Right lobe of liver (tissue), 6 donors: ENCODE measurements around the gene MMP24OS. TPM values are rescaled to one million over a fixed set of nuclear protein-coding genes. Genes with fewer than 3 reads are reported as not detected.

Experiments used
- ATAC-seq, 4 donors: fragments of 200-7000 bp; cut with Tn5 transposase; one replicate each; pipeline ENCODE4 v1.9.1; 2020; ENCODE audit warnings: mild to moderate bottlenecking in 4 of 4, moderate library complexity in 4 of 4
- DNase-seq, 3 donors: peaks; one replicate each; pipeline ENCODE4 v3.0.0-alpha.2; 2020
- H3K27ac ChIP-seq, 3 donors: fragments of 200-600 bp; one replicate each; pipeline ENCODE4 v1.8.0; 2022
- H3K27me3 ChIP-seq, 2 donors: fragments of 200-600 bp; one replicate each; pipeline ENCODE4 v1.8.0; 2022
- H3K36me3 ChIP-seq, 4 donors: fragments of 200-600 bp; sonication (generic) in 1 of 4; one replicate each; pipeline versions ENCODE4 v1.5.1 to v1.8.0; 2017 to 2022; ENCODE audit warnings: control low read depth in 1 of 4
- H3K4me1 ChIP-seq, 4 donors: fragments of 200-600 bp; sonication (generic) in 1 of 4; one replicate each; pipeline versions ENCODE4 v1.5.1 to v1.8.0; 2017 to 2022; ENCODE audit warnings: control low read depth in 1 of 4
- H3K4me3 ChIP-seq, 3 donors: fragments of 200-600 bp; one replicate each; pipeline ENCODE4 v1.8.0; 2022
- H3K9me3 ChIP-seq, 4 donors: fragments of 200-600 bp; sonication (generic) in 1 of 4; one replicate each; pipeline versions ENCODE4 v1.5.1 to v1.8.0; 2017 to 2022; ENCODE audit warnings: control low read depth in 1 of 4
- POLR2A ChIP-seq: fragments of 450-650 bp; IDR thresholded peaks from one replicate; pipeline ENCODE4 v1.6.1; 2017; ENCODE audit warnings: antibody characterized with exemption, mild to moderate bottlenecking
- WGBS: methylation state at CpG from one replicate; pipeline ENCODE4 v1.1.6; 2018; ENCODE audit warnings: low coverage, low lambda C conversion rate; ENCODE audit not compliant: insufficient coverage; ENCODE audit errors: missing lambda C conversion rate; 5-methylcytosine and 5-hydroxymethylcytosine counted together
- intact Hi-C, 2 donors: fragments of 100-400 bp; cut with DNase I; formaldehyde crosslinking; loops; one replicate each; pipeline versions ENCODE4 v1.11.2 to v1.14.1; 2022
- total RNA-seq, 6 experiments: library from RNA; depleted of rRNA in 2 of 6; stranded (reverse); fragments of >200 nt in 2 of 6; fragmentation: NEBNext Ultra II Directional in 3 of 6; extraction: Animal tissue kit (Norgen Biotek cat#: 25700) in 3 of 6; gene quantifications; one replicate each; pipeline versions ENCODE4 v1.1.0 to v1.2.4, GENCODE V29; 2016 to 2023
- TF ChIP-seq, protein P1 (sequence below), 4 donors: fragments of 200-600 bp in 3 of 4; fragments of 450-650 bp in 1 of 4; IDR thresholded peaks; one replicate each; pipeline versions ENCODE4 v1.5.1 to v1.8.0; 2016 to 2022; ENCODE audit warnings: antibody characterized with exemption in 4 of 4, mild to moderate bottlenecking in 2 of 4
- donor health status: DM: no; HTN: yes; CAD: no.
- donor health status: DM: no; HTN: no; CAD: no.
- donor health status: DM: no; HTN: no; CAD: no.
- donor health status: DM: no; HTN: yes; CAD: no.
- donor health status: DM: no; HTN: yes; CAD: no.

MMP24OS gene
- total RNA-seq, 6 experiments from 2014 or later = 13.3 to 40.7 (median 23.5) TPM

DNA sequence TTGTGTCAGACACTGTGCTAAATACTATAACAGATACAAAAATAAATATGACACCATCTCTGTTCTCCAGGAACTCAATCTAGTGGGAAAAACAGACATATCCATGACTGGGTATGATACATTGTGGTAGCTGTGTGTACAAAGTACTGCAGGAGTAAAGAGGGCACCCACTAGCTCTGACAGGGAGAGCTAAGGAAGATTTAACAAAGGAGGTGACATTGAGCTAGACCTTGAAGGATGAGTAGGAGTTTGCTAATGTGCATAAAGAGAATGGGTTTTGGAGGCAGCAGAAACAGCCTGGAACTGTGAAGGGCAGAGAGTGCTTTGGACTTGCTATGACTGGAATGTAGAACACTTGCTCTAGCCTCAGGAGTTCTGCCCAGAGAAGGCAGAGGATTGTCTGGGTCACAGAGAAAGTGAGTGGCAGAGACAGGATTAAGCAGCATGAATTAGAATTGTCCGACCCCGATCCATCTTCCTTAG, 37.1 kb downstream of the MMP24OS start:
- WGBS = 80% methylated on average over 1 of the region's 2 CpGs
- intact Hi-C loops = no loop called here
- no peak for DNase-seq
- Histone ChIP-seq H3K36me3 (no peaks in the 10 kb centered on the region), H3K27me3 (no peaks in the 10 kb centered on the region), H3K27ac (no peak overlapping the region), H3K4me3 (no peak overlapping the region), H3K9me3 (no peaks in the 10 kb centered on the region), H3K4me1 (no peaks in the 10 kb centered on the region)
- TF ChIP-seq POLR2A = no peak
- ATAC-seq = no peak

DNA sequence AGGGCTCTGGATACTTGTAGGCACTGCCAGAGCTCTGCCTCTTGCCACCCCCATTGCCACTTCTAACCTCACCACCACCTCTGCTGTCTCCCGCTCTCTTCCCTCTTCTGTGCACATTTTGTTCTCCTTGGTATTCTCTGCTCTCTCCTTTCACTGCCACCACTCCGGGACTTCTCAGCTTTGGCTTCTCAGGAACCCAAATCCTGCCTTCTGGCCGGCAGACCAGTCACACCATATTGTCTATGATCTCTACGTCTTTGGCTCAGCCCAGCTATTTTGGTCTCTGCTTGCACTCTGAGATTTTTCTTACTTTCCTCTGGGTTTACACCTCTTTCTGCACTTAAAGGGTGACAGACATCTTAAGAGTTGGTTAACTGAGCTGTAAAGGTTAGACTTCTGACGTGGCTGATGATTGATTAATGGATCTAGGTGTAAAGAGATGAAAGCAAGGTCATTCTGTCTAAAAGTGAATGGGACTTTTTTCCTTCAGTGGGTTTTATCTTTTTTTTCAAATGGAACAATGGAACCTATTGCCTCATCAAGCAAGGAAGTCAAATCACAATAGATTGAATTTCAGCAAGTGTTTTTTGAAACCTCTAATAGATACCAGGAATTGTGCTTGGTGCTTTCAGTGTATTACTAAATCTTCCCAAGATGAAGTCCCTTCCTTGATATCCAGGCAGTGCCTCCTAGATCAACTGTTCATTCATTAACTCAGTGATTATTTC, 37.7 kb downstream of the MMP24OS start:
- H3K36me3 ChIP-seq = no peaks in the 10 kb centered on the region
- ATAC-seq (no peak), DNase-seq (no peak)
- no peak overlapping the region for H3K4me3 ChIP-seq
- TF ChIP-seq, protein P1, sequence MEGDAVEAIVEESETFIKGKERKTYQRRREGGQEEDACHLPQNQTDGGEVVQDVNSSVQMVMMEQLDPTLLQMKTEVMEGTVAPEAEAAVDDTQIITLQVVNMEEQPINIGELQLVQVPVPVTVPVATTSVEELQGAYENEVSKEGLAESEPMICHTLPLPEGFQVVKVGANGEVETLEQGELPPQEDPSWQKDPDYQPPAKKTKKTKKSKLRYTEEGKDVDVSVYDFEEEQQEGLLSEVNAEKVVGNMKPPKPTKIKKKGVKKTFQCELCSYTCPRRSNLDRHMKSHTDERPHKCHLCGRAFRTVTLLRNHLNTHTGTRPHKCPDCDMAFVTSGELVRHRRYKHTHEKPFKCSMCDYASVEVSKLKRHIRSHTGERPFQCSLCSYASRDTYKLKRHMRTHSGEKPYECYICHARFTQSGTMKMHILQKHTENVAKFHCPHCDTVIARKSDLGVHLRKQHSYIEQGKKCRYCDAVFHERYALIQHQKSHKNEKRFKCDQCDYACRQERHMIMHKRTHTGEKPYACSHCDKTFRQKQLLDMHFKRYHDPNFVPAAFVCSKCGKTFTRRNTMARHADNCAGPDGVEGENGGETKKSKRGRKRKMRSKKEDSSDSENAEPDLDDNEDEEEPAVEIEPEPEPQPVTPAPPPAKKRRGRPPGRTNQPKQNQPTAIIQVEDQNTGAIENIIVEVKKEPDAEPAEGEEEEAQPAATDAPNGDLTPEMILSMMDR (IDR thresholded peaks at IDR 0.05) = no peak
- no peak for TF ChIP-seq POLR2A
- no peak overlapping the region for H3K27ac ChIP-seq
- intact Hi-C loops = no loop called here
- WGBS = 80% methylated on average over 5 of the region's 5 CpGs
- no peaks in the 10 kb centered on the region for H3K4me1 ChIP-seq
- no peaks in the 10 kb centered on the region for H3K9me3 ChIP-seq
- no peaks in the 10 kb centered on the region for H3K27me3 ChIP-seq

DNA sequence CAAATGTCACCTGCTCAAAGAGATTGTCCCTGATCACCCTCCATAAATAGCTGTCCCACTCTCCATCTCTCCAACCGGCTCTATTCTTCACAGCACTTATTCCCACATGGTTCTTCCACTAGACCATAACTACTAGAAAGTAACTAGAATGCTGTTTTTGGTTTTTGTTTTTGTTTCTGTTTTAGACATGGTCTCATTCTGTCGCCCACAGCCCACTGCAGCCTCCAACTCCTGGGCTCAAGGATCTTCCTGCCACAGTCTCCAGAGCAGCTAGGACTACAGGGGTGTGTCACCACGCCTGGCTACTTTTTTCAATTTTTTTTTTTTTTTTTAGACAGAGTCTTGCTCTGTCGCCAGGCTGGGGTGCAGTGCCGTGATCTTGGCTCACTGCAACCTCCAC, 39.2 kb downstream of the MMP24OS start:
- no peaks in the 10 kb centered on the region for H3K9me3 ChIP-seq
- TF ChIP-seq, protein P1 (IDR thresholded peaks at IDR 0.05) = no peak
- TF ChIP-seq POLR2A = no peak
- WGBS = 81% methylated on average over 5 of the region's 5 CpGs
- ATAC-seq (no peak), DNase-seq (no peak)
- intact Hi-C loops = no loop called here
- H3K27ac ChIP-seq = no peak overlapping the region
- H3K4me3 ChIP-seq = no peak overlapping the region
- H3K27me3 ChIP-seq = no peaks in the 10 kb centered on the region
- H3K4me1 ChIP-seq = no peaks in the 10 kb centered on the region
- H3K36me3 ChIP-seq = no peaks in the 10 kb centered on the region

DNA sequence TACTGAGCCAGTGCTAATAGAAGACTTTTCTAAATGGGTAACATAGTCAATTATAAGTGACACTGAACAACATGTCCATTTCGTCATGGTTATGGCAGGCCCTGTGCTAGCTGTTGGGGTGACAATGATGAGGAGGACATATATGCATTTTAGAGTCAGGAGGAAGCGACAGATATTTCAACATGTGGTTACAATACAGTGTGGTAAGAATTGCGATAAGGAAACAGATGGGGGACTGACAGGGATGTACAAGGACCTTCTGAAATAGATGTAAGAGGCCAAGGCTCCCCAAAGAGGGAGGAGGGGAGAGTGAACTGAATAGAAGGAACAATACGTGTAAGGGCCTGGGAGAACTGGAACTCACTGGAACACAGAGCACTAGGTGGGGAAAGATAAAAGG, 39.8 kb downstream of the MMP24OS start:
- ATAC-seq (no peak), DNase-seq (no peak)
- Histone ChIP-seq H3K36me3 (no peaks in the 10 kb centered on the region), H3K9me3 (no peaks in the 10 kb centered on the region), H3K4me1 (no peaks in the 10 kb centered on the region), H3K27ac (no peak overlapping the region), H3K4me3 (no peak overlapping the region), H3K27me3 (no peaks in the 10 kb centered on the region)
- TF ChIP-seq, protein P1 (IDR thresholded peaks at IDR 0.05) = no peak
- TF ChIP-seq POLR2A = no peak
- intact Hi-C loops = no loop called here
- 73% methylated on average over 4 of the region's 4 CpGs for WGBS

DNA sequence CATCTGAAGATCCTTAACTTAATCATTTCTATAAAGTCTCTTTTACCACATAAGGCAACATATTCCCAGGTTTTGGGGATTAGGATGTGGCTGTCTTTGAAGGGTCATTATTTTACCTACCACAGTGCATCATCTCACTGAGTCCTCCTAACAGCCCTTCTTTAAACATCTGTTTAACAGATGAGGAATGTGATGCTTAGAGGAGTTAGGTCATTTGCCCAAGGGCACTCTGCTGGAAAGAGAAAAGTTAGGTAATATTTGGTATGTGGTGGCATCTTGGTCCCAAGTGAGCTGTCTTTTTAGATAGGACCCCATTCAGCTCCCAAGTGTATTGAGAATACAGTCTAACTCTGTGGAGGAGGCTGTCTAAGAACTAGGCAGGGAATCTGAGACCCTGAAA, 40.4 kb downstream of the MMP24OS start:
- no peak for TF ChIP-seq POLR2A
- TF ChIP-seq, protein P1 (IDR thresholded peaks at IDR 0.05) = no peak
- ATAC-seq (no peak), DNase-seq (no peak)
- H3K27ac ChIP-seq = no peak overlapping the region
- no peaks in the 10 kb centered on the region for H3K9me3 ChIP-seq
- no peaks in the 10 kb centered on the region for H3K27me3 ChIP-seq
- H3K36me3 ChIP-seq = no peaks in the 10 kb centered on the region
- H3K4me1 ChIP-seq = no peaks in the 10 kb centered on the region
- intact Hi-C loops = no loop called here
- no peak overlapping the region for H3K4me3 ChIP-seq
